K562 (cell line): ENCODE data around the gene ABCC5. TPM values are rescaled to one million over a fixed set of nuclear protein-coding genes. Genes with fewer than 3 reads are reported as not detected.

Experiments
- CAMTA2 ChIP-seq: fragments of 250-450 bp; sonication (Bioruptor Pico); conservative IDR thresholded peaks from 2 replicates; pipeline ENCODE4 v1.5.1; 2022
- CXXC5 ChIP-seq: fragments of 250-450 bp; sonication (Bioruptor Pico); IDR thresholded peaks from 2 replicates; pipeline ENCODE4 v1.8.0; 2022; ENCODE audit warnings: inconsistent platforms, mild to moderate bottlenecking, moderate library complexity
- DDX20 ChIP-seq: fragments of 450-650 bp; IDR thresholded peaks from 2 replicates; pipeline ENCODE4 v1.6.1; 2016; ENCODE audit warnings: missing genetic modification characterization, low read depth, mild to moderate bottlenecking, missing compliant biosample characterization, moderate library complexity
- GABPB1 ChIP-seq: sonication (generic); formaldehyde crosslinking; IDR thresholded peaks from 2 replicates; pipeline ENCODE4 v1.8.0; 2022; ENCODE audit warnings: mild to moderate bottlenecking, missing genetic modification reagents
- HINFP ChIP-seq: fragments of 450-650 bp; conservative IDR thresholded peaks from 2 replicates; pipeline ENCODE4 v1.6.1; 2016; ENCODE audit warnings: missing genetic modification characterization, low read depth, mild to moderate bottlenecking, control low read depth, missing compliant biosample characterization
- HNRNPUL1 ChIP-seq: fragments of 200-400 bp; formaldehyde crosslinking; IDR thresholded peaks from 2 replicates; pipeline ENCODE4 v1.6.1; 2017; ENCODE audit warnings: low read length
- HOMEZ ChIP-seq: fragments of 250-450 bp; sonication (Bioruptor Pico); IDR thresholded peaks from 2 replicates; pipeline ENCODE4 v1.4.0; 2020; ENCODE audit warnings: mild to moderate bottlenecking, moderate library complexity
- KLF10 ChIP-seq: fragments of 250-450 bp; sonication (Bioruptor Pico); IDR thresholded peaks from 2 replicates; pipeline ENCODE4 v1.6.1; 2021; ENCODE audit warnings: matching md5 sums
- MAFG ChIP-seq: fragments of 450-650 bp; conservative IDR thresholded peaks from 2 replicates; pipeline ENCODE4 v1.6.1; 2016; ENCODE audit warnings: missing genetic modification characterization, missing compliant biosample characterization
- NCOA4 ChIP-seq: fragments of 450-650 bp; IDR thresholded peaks from 2 replicates; pipeline ENCODE4 v1.6.1; 2018; ENCODE audit warnings: mild to moderate bottlenecking; ENCODE audit not compliant: partially characterized antibody
- NFE2 ChIP-seq: IDR thresholded peaks from 2 replicates; pipeline ENCODE4 v1.6.1; 2014; ENCODE audit warnings: antibody characterized with exemption, low read depth
- NFRKB ChIP-seq: fragments of 450-650 bp; IDR thresholded peaks from 2 replicates; pipeline ENCODE4 v1.6.1; 2016; ENCODE audit warnings: low read depth
- NKRF ChIP-seq: fragments of 450-650 bp; IDR thresholded peaks from 2 replicates; pipeline ENCODE4 v1.6.1; 2016; ENCODE audit warnings: borderline replicate concordance
- SIX5 ChIP-seq, 2 experiments: IDR thresholded peaks; 2 replicates each; pipeline ENCODE4 v1.6.1; 2011; ENCODE audit warnings: low read length in 2 of 2, borderline replicate concordance in 1 of 2, low read depth in 1 of 2, mild to moderate bottlenecking in 1 of 2, moderate library complexity in 1 of 2; ENCODE audit not compliant: insufficient read depth in 1 of 2
- TFAM ChIP-seq: fragments of 250-450 bp; sonication (Bioruptor Pico); conservative IDR thresholded peaks from 2 replicates; pipeline ENCODE4 v1.5.0; 2021; ENCODE audit warnings: mild to moderate bottlenecking, moderate library complexity
- ZBTB49 ChIP-seq: sonication (generic); formaldehyde crosslinking; IDR thresholded peaks from 2 replicates; pipeline ENCODE4 v1.8.0; 2022; ENCODE audit warnings: missing genetic modification reagents, mild to moderate bottlenecking, borderline replicate concordance
- ZFX ChIP-seq: sonication (generic); formaldehyde crosslinking; IDR thresholded peaks from 2 replicates; pipeline ENCODE4 v1.8.0; 2022; ENCODE audit warnings: mild to moderate bottlenecking, missing genetic modification reagents, moderate library complexity
- ZNF280A ChIP-seq: fragments of 450-650 bp; IDR thresholded peaks from 2 replicates; pipeline ENCODE4 v1.6.1; 2018; ENCODE audit warnings: mild to moderate bottlenecking, low read depth; ENCODE audit not compliant: partially characterized antibody
- ZNF77 ChIP-seq: fragments of 250-450 bp; sonication (Bioruptor Pico); IDR thresholded peaks from 2 replicates; pipeline ENCODE4 v1.5.0; 2020
- polyA plus RNA-seq, 8 experiments: library from polyadenylated mRNA; depleted of rRNA in 4 of 8; stranded (reverse) in 5 of 8; unstranded in 3 of 8; fragments of >200 nt; fragmentation: Nextera tagmentation in 2 of 8; fragmentation: Illumina TruSeq in 1 of 8; extraction: Ambion mirVana in 2 of 8; extraction: Trizol in 1 of 8; gene quantifications; 2 replicates each; pipeline versions ENCODE4 v1.2.1 to v1.2.3, GENCODE V29; 2011 to 2014; ENCODE audit warnings: inconsistent platforms in 1 of 8, missing spikeins in 1 of 8
- total RNA-seq, 7 experiments: library from RNA; depleted of rRNA in 6 of 7; stranded (reverse); fragments of >200 nt in 6 of 7; fragmentation: Illumina TruSeq in 2 of 7; extraction: Trizol in 2 of 7; gene quantifications; 2 replicates each; pipeline versions ENCODE4 v1.2.1 to v1.2.3, GENCODE V29; 2011 to 2021; ENCODE audit warnings: low replicate concordance in 1 of 7

ABCC5 gene
- total and polyA plus RNA-seq, 9 of the 15 experiments (the other 6 are each of a cell fraction or from before 2014, with no cell fraction given), result 22.0 to 53.0 (median 41.9) TPM

- TF ChIP-seq HINFP (tag), result peak; percentile 73
- no peak for TF ChIP-seq KLF10 (CRISPR knock-in tag)
- no peak for TF ChIP-seq NCOA4
- TF ChIP-seq NFE2, result peak; percentile 89
- TF ChIP-seq HOMEZ (CRISPR knock-in tag), result 0 out of 2 replicates have a peak, but pooled peaks have one; percentile 3
- no peak for TF ChIP-seq NFRKB
- no peak for TF ChIP-seq HNRNPUL1
- TF ChIP-seq ZFX (CRISPR knock-in tag), result peak; percentile 59
- no peak for TF ChIP-seq ZBTB49 (CRISPR knock-in tag)
- TF ChIP-seq MAFG (tag), result peak; percentile 69
- TF ChIP-seq TFAM (CRISPR knock-in tag), result no peak
- TF ChIP-seq NKRF, result peak; percentile 77
- no peak for TF ChIP-seq DDX20 (tag)
- peak; percentile 76 to 80 for TF ChIP-seq SIX5 (IDR thresholded peaks at IDR 0.05; ENCODE audit: borderline replicate concordance in 1 of 2, insufficient read depth in 1 of 2, low read depth in 1 of 2, low read length in 2 of 2)
- TF ChIP-seq GABPB1 (CRISPR knock-in tag), result peak; percentile 83
- no peak for TF ChIP-seq ZNF280A
- TF ChIP-seq CXXC5 (CRISPR knock-in tag), result peak; percentile 88
- TF ChIP-seq CAMTA2 (CRISPR knock-in tag), result no peak
- TF ChIP-seq ZNF77, result no peak
Measured at GRCh38 chr3:184017672-184018423, at the start of gene ABCC5 (continued).
